H1 (cell line): ENCODE results near the gene DIP2C. TPM values are rescaled to one million over a fixed set of nuclear protein-coding genes. Genes with fewer than 3 reads are reported as not detected.

Source experiments
- BRCA1 ChIP-seq: IDR thresholded peaks from 2 replicates; pipeline ENCODE4 v1.6.1; 2012; ENCODE audit warnings: low read depth, low read length, improper control_type of control experiment
- HDAC2 ChIP-seq, 2 experiments: fragments of 300-600 bp in 1 of 2; sonication (generic) in 1 of 2; IDR thresholded peaks; 2 replicates each; pipeline ENCODE4 v1.6.1; 2011 to 2012; ENCODE audit warnings: low read depth in 2 of 2, low read length in 2 of 2, mild to moderate bottlenecking in 2 of 2, moderate library complexity in 2 of 2, borderline replicate concordance in 1 of 2, inconsistent platforms in 1 of 2
- KDM4A ChIP-seq: IDR thresholded peaks from one replicate; pipeline ENCODE4 v1.7.1; 2012; ENCODE audit warnings: low read depth, mild to moderate bottlenecking, moderate library complexity, low read length, inconsistent platforms; ENCODE audit not compliant: severe bottlenecking
- KDM5A ChIP-seq: fragments of 200-600 bp; IDR thresholded peaks from 2 replicates; pipeline ENCODE4 v1.7.1; 2012; ENCODE audit warnings: mild to moderate bottlenecking, low read length, inconsistent platforms, mixed read lengths
- POU5F1 ChIP-seq: IDR thresholded peaks from 2 replicates; pipeline ENCODE4 v1.6.1; 2011; ENCODE audit warnings: low read depth, mild to moderate bottlenecking, low read length, moderate library complexity
- polyA plus RNA-seq, 7 experiments: library from polyadenylated mRNA; depleted of rRNA in 3 of 7; stranded (reverse) in 5 of 7; unstranded in 2 of 7; fragments of >200 nt in 5 of 7; fragments of 200-250 nt in 2 of 7; gene quantifications; 1 replicate in 5 of 7; 2 replicates in 1 of 7; 4 replicates in 1 of 7; pipeline versions ENCODE4 v1.2.1 to v1.2.3, GENCODE V29; 2011 to 2013; ENCODE audit warnings: missing spikeins in 2 of 7, mixed read lengths in 2 of 7
- total RNA-seq: library from RNA; stranded (reverse); fragmentation: NEBNext Ultra II Directional; extraction: Animal tissue kit (Norgen Biotek cat#: 25700); gene quantifications from 2 replicates; pipeline ENCODE4 v1.2.1, GENCODE V29; 2021
- TF ChIP-seq, protein P1 (sequence below): fragments of 300-600 bp; sonication (generic); IDR thresholded peaks from 2 replicates; pipeline ENCODE4 v1.7.1; 2012; ENCODE audit warnings: low read length, moderate library complexity, mild to moderate bottlenecking, inconsistent platforms; ENCODE audit not compliant: insufficient replicate concordance
- TF ChIP-seq, protein P2 (sequence below), 3 experiments: IDR thresholded peaks; 1 replicate in 2 of 3; 2 replicates in 1 of 3; pipeline versions ENCODE4 v1.5.1 to v1.6.1; 2011; ENCODE audit warnings: low read length in 3 of 3, mild to moderate bottlenecking in 3 of 3, inconsistent platforms in 2 of 3, low read depth in 1 of 3, moderate library complexity in 1 of 3; ENCODE audit not compliant: insufficient read depth in 1 of 3; ENCODE audit errors: control extremely low read depth in 1 of 3

Gene DIP2C
- total and polyA plus RNA-seq, 2 of the 8 experiments (the other 6 are each of a cell fraction or from before 2014, with no cell fraction given) = 3.8 to 9.3 TPM

DNA sequence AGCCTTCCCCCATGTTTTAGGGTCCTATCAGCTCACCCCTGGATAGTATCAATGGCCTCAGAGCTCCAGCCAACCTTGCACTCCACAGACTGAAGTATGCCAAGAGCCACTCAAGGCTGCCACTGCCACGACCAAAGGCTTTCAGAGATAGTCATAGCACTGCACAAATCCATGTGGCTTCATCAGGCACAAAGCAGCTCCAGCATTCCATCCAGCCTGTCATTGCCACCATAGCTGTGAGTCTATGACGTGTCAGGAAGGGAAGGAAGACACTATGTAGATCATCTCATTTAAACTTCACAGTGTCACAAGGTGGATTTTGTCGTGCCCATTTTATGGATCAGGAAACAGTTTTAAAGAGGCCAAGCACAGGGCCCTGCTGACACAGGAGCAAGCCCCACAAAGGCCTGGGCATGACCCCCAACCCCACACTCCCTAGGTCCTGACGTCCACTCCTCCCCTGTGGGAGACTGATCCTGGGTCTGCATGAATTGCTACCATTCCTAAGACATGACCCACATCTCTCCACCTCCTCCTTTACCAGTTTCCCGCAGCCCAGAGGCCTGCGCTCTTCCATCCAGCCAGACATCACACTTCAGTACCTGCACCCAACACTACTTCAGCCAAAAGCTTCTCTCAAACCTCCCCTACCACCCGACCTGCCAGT is 119.4 kb downstream of the DIP2C start (continued):
- TF ChIP-seq HDAC2 (IDR thresholded peaks at IDR 0.05; ENCODE audit: borderline replicate concordance in 1 of 2, low read depth in 2 of 2, low read length in 2 of 2) (no peak), POU5F1 (no peak), KDM4A (no peak), KDM5A (no peak), BRCA1 (no peak)
- TF ChIP-seq, protein P1, sequence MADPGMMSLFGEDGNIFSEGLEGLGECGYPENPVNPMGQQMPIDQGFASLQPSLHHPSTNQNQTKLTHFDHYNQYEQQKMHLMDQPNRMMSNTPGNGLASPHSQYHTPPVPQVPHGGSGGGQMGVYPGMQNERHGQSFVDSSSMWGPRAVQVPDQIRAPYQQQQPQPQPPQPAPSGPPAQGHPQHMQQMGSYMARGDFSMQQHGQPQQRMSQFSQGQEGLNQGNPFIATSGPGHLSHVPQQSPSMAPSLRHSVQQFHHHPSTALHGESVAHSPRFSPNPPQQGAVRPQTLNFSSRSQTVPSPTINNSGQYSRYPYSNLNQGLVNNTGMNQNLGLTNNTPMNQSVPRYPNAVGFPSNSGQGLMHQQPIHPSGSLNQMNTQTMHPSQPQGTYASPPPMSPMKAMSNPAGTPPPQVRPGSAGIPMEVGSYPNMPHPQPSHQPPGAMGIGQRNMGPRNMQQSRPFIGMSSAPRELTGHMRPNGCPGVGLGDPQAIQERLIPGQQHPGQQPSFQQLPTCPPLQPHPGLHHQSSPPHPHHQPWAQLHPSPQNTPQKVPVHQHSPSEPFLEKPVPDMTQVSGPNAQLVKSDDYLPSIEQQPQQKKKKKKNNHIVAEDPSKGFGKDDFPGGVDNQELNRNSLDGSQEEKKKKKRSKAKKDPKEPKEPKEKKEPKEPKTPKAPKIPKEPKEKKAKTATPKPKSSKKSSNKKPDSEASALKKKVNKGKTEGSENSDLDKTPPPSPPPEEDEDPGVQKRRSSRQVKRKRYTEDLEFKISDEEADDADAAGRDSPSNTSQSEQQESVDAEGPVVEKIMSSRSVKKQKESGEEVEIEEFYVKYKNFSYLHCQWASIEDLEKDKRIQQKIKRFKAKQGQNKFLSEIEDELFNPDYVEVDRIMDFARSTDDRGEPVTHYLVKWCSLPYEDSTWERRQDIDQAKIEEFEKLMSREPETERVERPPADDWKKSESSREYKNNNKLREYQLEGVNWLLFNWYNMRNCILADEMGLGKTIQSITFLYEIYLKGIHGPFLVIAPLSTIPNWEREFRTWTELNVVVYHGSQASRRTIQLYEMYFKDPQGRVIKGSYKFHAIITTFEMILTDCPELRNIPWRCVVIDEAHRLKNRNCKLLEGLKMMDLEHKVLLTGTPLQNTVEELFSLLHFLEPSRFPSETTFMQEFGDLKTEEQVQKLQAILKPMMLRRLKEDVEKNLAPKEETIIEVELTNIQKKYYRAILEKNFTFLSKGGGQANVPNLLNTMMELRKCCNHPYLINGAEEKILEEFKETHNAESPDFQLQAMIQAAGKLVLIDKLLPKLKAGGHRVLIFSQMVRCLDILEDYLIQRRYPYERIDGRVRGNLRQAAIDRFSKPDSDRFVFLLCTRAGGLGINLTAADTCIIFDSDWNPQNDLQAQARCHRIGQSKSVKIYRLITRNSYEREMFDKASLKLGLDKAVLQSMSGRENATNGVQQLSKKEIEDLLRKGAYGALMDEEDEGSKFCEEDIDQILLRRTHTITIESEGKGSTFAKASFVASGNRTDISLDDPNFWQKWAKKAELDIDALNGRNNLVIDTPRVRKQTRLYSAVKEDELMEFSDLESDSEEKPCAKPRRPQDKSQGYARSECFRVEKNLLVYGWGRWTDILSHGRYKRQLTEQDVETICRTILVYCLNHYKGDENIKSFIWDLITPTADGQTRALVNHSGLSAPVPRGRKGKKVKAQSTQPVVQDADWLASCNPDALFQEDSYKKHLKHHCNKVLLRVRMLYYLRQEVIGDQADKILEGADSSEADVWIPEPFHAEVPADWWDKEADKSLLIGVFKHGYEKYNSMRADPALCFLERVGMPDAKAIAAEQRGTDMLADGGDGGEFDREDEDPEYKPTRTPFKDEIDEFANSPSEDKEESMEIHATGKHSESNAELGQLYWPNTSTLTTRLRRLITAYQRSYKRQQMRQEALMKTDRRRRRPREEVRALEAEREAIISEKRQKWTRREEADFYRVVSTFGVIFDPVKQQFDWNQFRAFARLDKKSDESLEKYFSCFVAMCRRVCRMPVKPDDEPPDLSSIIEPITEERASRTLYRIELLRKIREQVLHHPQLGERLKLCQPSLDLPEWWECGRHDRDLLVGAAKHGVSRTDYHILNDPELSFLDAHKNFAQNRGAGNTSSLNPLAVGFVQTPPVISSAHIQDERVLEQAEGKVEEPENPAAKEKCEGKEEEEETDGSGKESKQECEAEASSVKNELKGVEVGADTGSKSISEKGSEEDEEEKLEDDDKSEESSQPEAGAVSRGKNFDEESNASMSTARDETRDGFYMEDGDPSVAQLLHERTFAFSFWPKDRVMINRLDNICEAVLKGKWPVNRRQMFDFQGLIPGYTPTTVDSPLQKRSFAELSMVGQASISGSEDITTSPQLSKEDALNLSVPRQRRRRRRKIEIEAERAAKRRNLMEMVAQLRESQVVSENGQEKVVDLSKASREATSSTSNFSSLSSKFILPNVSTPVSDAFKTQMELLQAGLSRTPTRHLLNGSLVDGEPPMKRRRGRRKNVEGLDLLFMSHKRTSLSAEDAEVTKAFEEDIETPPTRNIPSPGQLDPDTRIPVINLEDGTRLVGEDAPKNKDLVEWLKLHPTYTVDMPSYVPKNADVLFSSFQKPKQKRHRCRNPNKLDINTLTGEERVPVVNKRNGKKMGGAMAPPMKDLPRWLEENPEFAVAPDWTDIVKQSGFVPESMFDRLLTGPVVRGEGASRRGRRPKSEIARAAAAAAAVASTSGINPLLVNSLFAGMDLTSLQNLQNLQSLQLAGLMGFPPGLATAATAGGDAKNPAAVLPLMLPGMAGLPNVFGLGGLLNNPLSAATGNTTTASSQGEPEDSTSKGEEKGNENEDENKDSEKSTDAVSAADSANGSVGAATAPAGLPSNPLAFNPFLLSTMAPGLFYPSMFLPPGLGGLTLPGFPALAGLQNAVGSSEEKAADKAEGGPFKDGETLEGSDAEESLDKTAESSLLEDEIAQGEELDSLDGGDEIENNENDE = no peak
- TF ChIP-seq, protein P2, sequence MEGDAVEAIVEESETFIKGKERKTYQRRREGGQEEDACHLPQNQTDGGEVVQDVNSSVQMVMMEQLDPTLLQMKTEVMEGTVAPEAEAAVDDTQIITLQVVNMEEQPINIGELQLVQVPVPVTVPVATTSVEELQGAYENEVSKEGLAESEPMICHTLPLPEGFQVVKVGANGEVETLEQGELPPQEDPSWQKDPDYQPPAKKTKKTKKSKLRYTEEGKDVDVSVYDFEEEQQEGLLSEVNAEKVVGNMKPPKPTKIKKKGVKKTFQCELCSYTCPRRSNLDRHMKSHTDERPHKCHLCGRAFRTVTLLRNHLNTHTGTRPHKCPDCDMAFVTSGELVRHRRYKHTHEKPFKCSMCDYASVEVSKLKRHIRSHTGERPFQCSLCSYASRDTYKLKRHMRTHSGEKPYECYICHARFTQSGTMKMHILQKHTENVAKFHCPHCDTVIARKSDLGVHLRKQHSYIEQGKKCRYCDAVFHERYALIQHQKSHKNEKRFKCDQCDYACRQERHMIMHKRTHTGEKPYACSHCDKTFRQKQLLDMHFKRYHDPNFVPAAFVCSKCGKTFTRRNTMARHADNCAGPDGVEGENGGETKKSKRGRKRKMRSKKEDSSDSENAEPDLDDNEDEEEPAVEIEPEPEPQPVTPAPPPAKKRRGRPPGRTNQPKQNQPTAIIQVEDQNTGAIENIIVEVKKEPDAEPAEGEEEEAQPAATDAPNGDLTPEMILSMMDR (IDR thresholded peaks at IDR 0.05; ENCODE audit: control extremely low read depth in 1 of 3, insufficient read depth in 1 of 3, low read depth in 1 of 3, low read length in 3 of 3) = no peak
